Neuronal stem cell (in vitro differentiated cells): Measurements from ENCODE around the gene SEC61B.

Experiments
- DNase-seq: peaks from one replicate; pipeline ENCODE4 v3.0.0-alpha.2; 2013; ENCODE audit warnings: low spot score
- H2AFZ ChIP-seq: one replicate; pipeline ENCODE4 v1.6.1; 2013; ENCODE audit warnings: mild to moderate bottlenecking, low read length, inconsistent platforms
- H2AK5ac ChIP-seq: 2 replicates; pipeline ENCODE4 v1.6.1; 2013; ENCODE audit warnings: low read depth, mild to moderate bottlenecking, inconsistent platforms, low read length, moderate library complexity, mixed read lengths
- H2BK120ac ChIP-seq: 2 replicates; pipeline ENCODE4 v1.6.1; 2013; ENCODE audit warnings: low read depth, mild to moderate bottlenecking, inconsistent platforms, low read length, moderate library complexity, mixed read lengths
- H2BK12ac ChIP-seq: one replicate; pipeline ENCODE4 v1.6.1; 2013; ENCODE audit warnings: low read length, inconsistent platforms
- H2BK15ac ChIP-seq: 2 replicates; pipeline ENCODE4 v1.6.1; 2013; ENCODE audit warnings: mild to moderate bottlenecking, low read length, inconsistent platforms, mixed read lengths
- H2BK5ac ChIP-seq: one replicate; pipeline ENCODE4 v1.6.1; 2013; ENCODE audit warnings: inconsistent platforms, mild to moderate bottlenecking, low read length, moderate library complexity
- H3K14ac ChIP-seq: one replicate; pipeline ENCODE4 v1.6.1; 2013; ENCODE audit warnings: low read length, inconsistent platforms
- H3K18ac ChIP-seq: 2 replicates; pipeline ENCODE4 v1.6.1; 2013; ENCODE audit warnings: low read length, inconsistent platforms
- H3K23ac ChIP-seq: 2 replicates; pipeline ENCODE4 v1.6.1; 2013; ENCODE audit warnings: low read depth, mild to moderate bottlenecking, mixed read lengths, low read length, inconsistent platforms; ENCODE audit not compliant: poor library complexity
- H3K27ac ChIP-seq: replicated peaks from 3 replicates; pipeline ENCODE4 v1.5.1; 2013; ENCODE audit warnings: low read length, inconsistent platforms
- H3K27me3 ChIP-seq, 3 experiments: 2 replicates each; pipeline ENCODE4 v1.6.1; 2013; ENCODE audit warnings: low read length in 3 of 3, mild to moderate bottlenecking in 2 of 3, inconsistent platforms in 1 of 3, low read depth in 1 of 3, mixed read lengths in 1 of 3, moderate library complexity in 1 of 3; ENCODE audit not compliant: control insufficient read depth in 3 of 3, insufficient read depth in 3 of 3
- H3K36me3 ChIP-seq, 2 donors: replicated peaks in 1 of 2; 2 replicates each; pipeline ENCODE4 v1.6.1; 2013; ENCODE audit warnings: low read length in 2 of 2; ENCODE audit not compliant: control insufficient read depth in 2 of 2, insufficient read depth in 2 of 2
- H3K4ac ChIP-seq: 2 replicates; pipeline ENCODE4 v1.6.1; 2013; ENCODE audit warnings: inconsistent platforms, mild to moderate bottlenecking, low read length, moderate library complexity
- H3K4me1 ChIP-seq, 2 donors: 1 replicate in 1 of 2; 2 replicates in 1 of 2; pipeline ENCODE4 v1.6.1; 2013; ENCODE audit warnings: low read length in 2 of 2, low read depth in 1 of 2; ENCODE audit not compliant: control insufficient read depth in 2 of 2, insufficient read depth in 1 of 2
- H3K4me2 ChIP-seq: one replicate; pipeline ENCODE4 v1.6.1; 2013; ENCODE audit warnings: mild to moderate bottlenecking, low read length, inconsistent platforms; ENCODE audit not compliant: insufficient read depth, poor library complexity, severe bottlenecking
- H3K4me3 ChIP-seq, 2 donors: 2 replicates each; pipeline ENCODE4 v1.5.1; 2013; ENCODE audit warnings: low read length in 2 of 2, mild to moderate bottlenecking in 2 of 2, inconsistent platforms in 1 of 2, moderate library complexity in 1 of 2
- H3K79me1 ChIP-seq: one replicate; pipeline ENCODE4 v1.6.1; 2013; ENCODE audit warnings: low read depth, mild to moderate bottlenecking, inconsistent platforms, low read length, moderate library complexity
- H3K9ac ChIP-seq: one replicate; pipeline ENCODE4 v1.6.1; 2013; ENCODE audit warnings: mild to moderate bottlenecking, low read depth, low read length, inconsistent platforms; ENCODE audit not compliant: poor library complexity
- H3K9me3 ChIP-seq, 2 donors: replicated peaks in 1 of 2; 2 replicates each; pipeline versions ENCODE3 to v1.6.1; 2013; ENCODE audit warnings: low read length in 2 of 2, mild to moderate bottlenecking in 2 of 2, inconsistent platforms in 1 of 2, low read depth in 1 of 2, mixed read lengths in 1 of 2, moderate library complexity in 1 of 2; ENCODE audit not compliant: control insufficient read depth in 2 of 2, insufficient read depth in 1 of 2
- H4K8ac ChIP-seq: one replicate; pipeline ENCODE4 v1.6.1; 2013; ENCODE audit warnings: low read depth, mild to moderate bottlenecking, inconsistent platforms, low read length, moderate library complexity
- H4K91ac ChIP-seq: one replicate; pipeline ENCODE4 v1.6.1; 2013; ENCODE audit warnings: low read length, low read depth, mild to moderate bottlenecking, inconsistent platforms; ENCODE audit not compliant: poor library complexity
- WGBS, 2 donors: extraction: QIAGEN DNeasy Blood & Tissue Kit; methylation state at CpG; one replicate each; pipeline ENCODE4 v1.1.7; 2013; ENCODE audit warnings: missing lambda C conversion rate in 2 of 2, mixed read lengths in 1 of 2; ENCODE audit not compliant: insufficient read length in 2 of 2, insufficient replicate concordance in 1 of 2; ENCODE audit errors: extremely low coverage in 2 of 2; 5-methylcytosine and 5-hydroxymethylcytosine counted together

The SEC61B gene

GRCh38 chr9:99197987-99198386 is 24.1 kb upstream of the SEC61B start:
- Histone ChIP-seq H3K9ac (no peak overlapping the region), H2BK5ac (no peak overlapping the region), H3K4ac (no peak overlapping the region), H3K23ac (no peak overlapping the region), H2AK5ac (no peak overlapping the region), H3K4me2 (no peak overlapping the region), H3K4me3 (no peak overlapping the region), H2AFZ (peak overlapping the region; percentile 74), H3K27ac (no peak overlapping the region), H2BK120ac (no peak overlapping the region), H2BK15ac (no peak overlapping the region), H4K8ac (no peak overlapping the region), H3K4me1 (peaks cover 0 to 8% of the 10 kb centered on the region in 2 donors), H2BK12ac (no peak overlapping the region), H3K79me1 (no peaks in the 10 kb centered on the region), H4K91ac (no peak overlapping the region), H3K27me3 (peaks cover 0 to 9% (median 0%) of the 10 kb centered on the region in 3 experiments), H3K36me3 (no peaks in the 10 kb centered on the region), H3K18ac (peak overlapping the region; percentile 40), H3K14ac (no peak overlapping the region), H3K9me3 (no peaks in the 10 kb centered on the region)
- DNase-seq, result no peak
- WGBS, 2 donors, result no CpG with 5 or more reads among the region's 9 CpGs

- DNase-seq, result no peak
- Histone ChIP-seq H3K27ac (no peak overlapping the region), H3K23ac (no peak overlapping the region), H3K4me3 (no peak overlapping the region), H2BK15ac (no peak overlapping the region), H4K8ac (no peak overlapping the region), H3K36me3 (no peaks in the 10 kb centered on the region), H2BK5ac (no peak overlapping the region), H3K9ac (no peak overlapping the region), H3K18ac (no peak overlapping the region), H2BK120ac (no peak overlapping the region), H2AK5ac (no peak overlapping the region), H3K27me3 (peaks cover 0 to 9% (median 0%) of the 10 kb centered on the region in 3 experiments), H3K14ac (no peak overlapping the region), H2BK12ac (no peak overlapping the region), H3K4me2 (no peak overlapping the region), H3K9me3 (no peaks in the 10 kb centered on the region), H3K4ac (no peak overlapping the region), H2AFZ (no peak overlapping the region), H4K91ac (no peak overlapping the region), H3K79me1 (no peaks in the 10 kb centered on the region), H3K4me1 (peaks cover 0 to 8% of the 10 kb centered on the region in 2 donors)
- no CpG with 5 or more reads among the region's 8 CpGs for WGBS, 2 donors
Measured at GRCh38 chr9:99199938-99200539, 22.0 kb upstream of the SEC61B start.

GRCh38 chr9:99201603-99202002 is 20.5 kb upstream of the SEC61B start:
- Histone ChIP-seq H2BK15ac (no peak overlapping the region), H3K4me1 (peaks cover 0 to 8% of the 10 kb centered on the region in 2 donors), H2AFZ (no peak overlapping the region), H3K14ac (no peak overlapping the region), H2BK12ac (no peak overlapping the region), H3K9ac (no peak overlapping the region), H3K79me1 (no peaks in the 10 kb centered on the region), H3K4me3 (no peak overlapping the region), H3K27me3 (peaks cover 0 to 9% (median 0%) of the 10 kb centered on the region in 3 experiments), H3K27ac (no peak overlapping the region), H3K9me3 (no peaks in the 10 kb centered on the region), H3K4me2 (no peak overlapping the region), H3K18ac (no peak overlapping the region), H3K36me3 (no peaks in the 10 kb centered on the region), H3K4ac (no peak overlapping the region), H3K23ac (no peak overlapping the region), H4K91ac (no peak overlapping the region), H2BK120ac (no peak overlapping the region), H2BK5ac (no peak overlapping the region), H2AK5ac (no peak overlapping the region), H4K8ac (no peak overlapping the region)
- no peak for DNase-seq
- no CpG with 5 or more reads among the region's 5 CpGs for WGBS, 2 donors

- Histone ChIP-seq H3K9me3 (peaks cover 5% of the 10 kb centered on the region in 2 donors), H3K27ac (no peak overlapping the region), H2BK15ac (no peak overlapping the region), H3K4me2 (no peak overlapping the region), H3K27me3 (no peaks in the 10 kb centered on the region), H3K9ac (no peak overlapping the region), H3K23ac (no peak overlapping the region), H3K18ac (no peak overlapping the region), H4K8ac (no peak overlapping the region), H2AK5ac (no peak overlapping the region), H2BK5ac (no peak overlapping the region), H2AFZ (no peak overlapping the region), H4K91ac (no peak overlapping the region), H3K36me3 (peaks cover 4 to 5% of the 10 kb centered on the region in 2 donors), H3K4me1 (no peaks in the 10 kb centered on the region), H2BK120ac (no peak overlapping the region), H3K4ac (no peak overlapping the region), H2BK12ac (no peak overlapping the region), H3K4me3 (no peak overlapping the region), H3K14ac (no peak overlapping the region), H3K79me1 (no peaks in the 10 kb centered on the region)
- DNase-seq, result no peak
Measured at GRCh38 chr9:99210572-99210971, 11.5 kb upstream of the SEC61B start.
